ENCODE results near the gene PARD3. TPM values are rescaled to one million over a fixed set of nuclear protein-coding genes. Genes with fewer than 3 reads are reported as not detected.

Gene PARD3
- total RNA-seq, 1 experiment from 2014 or later, result 19.3 TPM

GRCh38 chr10:34224639-34225038 lies 590.5 kb downstream of the PARD3 start:
- DNase-seq (ENCODE audit: low spot score), result no peak

GRCh38 chr10:34223658-34224057 lies 591.4 kb downstream of the PARD3 start:
- no peak for DNase-seq (ENCODE audit: low spot score)

DNA sequence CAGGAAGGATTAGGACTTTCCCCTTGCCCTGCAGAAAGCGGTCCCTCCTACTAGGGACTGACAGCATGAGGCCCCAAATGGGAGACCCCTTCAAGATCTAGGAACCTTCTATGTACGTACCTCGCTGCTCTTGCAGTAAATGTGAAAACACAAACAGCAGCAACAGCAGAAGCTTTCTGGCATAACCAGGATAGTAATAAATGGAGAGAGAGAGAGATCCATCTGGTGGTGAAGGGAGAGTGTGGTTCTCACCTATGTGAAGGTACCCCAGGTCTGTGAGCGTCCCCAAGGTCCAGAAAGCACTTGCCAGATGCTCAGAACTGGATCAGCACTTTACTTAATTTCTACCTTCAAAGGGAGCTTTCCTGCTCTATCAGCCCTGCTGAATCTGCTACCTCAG lies 592.7 kb downstream of the PARD3 start:
- no peak for DNase-seq (ENCODE audit: low spot score)

DNA sequence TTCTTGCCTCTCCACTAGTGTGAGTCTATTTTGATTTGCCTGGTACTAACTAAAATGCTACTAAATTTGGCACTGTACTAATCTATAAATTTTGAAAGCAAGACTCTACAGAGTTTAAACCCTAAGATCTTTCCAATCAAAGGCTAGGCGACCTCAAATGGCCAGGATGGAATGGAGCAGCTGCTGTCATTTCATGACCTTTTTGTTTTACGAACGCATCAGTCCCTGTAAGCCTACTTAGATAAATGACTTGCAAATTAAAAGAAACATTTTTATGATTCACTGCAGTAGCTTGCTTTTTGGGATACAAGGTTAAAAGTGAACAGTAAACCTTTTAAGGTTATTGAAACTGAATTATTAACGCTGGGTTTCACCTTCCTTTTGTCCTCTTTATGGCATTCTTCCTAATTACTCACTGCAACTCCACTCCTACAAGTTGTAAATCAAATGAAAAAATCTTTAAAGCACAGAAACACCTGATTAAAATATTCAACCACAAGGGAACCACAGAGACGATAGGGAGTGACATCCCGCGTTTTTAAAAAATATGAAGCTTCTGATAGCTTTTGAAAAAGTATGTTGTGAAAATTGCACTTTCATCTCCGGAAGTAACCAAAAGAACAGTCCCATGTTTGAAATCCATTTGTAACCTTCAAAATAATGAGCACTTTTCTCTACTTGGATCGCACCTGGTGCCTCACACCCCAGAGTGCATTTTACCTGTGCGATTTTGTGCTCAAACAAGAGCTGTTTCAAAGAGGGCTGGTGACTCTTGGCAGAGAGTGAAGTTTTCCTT lies 595.1 kb downstream of the PARD3 start:
- no peak for DNase-seq (ENCODE audit: low spot score)

DNA sequence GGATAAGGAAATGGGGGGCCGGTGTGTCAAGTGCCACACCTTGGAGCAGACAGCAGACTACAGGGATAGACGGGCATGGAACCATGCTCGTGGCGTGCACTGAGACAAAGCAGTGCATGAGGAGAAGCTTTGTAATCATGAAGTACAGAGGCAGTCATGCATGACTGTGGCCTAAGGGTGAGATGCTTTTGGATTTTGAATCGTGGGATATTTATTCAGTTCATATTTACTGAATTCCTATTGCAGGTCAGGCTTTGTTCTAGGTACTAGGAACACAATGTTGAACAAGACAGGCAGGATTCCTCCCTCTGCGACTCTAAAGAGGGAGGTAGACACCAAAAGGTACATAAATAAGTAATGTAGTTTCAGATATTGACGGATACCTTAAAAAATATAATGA lies 597.6 kb downstream of the PARD3 start:
- no peak for DNase-seq (ENCODE audit: low spot score)

- DNase-seq (ENCODE audit: low spot score), result no peak
These were observed 598.6 kb downstream of the PARD3 start for GRCh38 chr10:34216348-34216945.

- no peak for DNase-seq (ENCODE audit: low spot score)
These were observed 601.3 kb downstream of the PARD3 start for GRCh38 chr10:34213805-34214197.

GRCh38 chr10:34213193-34213804 lies 601.8 kb downstream of the PARD3 start:
- DNase-seq (ENCODE audit: low spot score), result no peak

DNA sequence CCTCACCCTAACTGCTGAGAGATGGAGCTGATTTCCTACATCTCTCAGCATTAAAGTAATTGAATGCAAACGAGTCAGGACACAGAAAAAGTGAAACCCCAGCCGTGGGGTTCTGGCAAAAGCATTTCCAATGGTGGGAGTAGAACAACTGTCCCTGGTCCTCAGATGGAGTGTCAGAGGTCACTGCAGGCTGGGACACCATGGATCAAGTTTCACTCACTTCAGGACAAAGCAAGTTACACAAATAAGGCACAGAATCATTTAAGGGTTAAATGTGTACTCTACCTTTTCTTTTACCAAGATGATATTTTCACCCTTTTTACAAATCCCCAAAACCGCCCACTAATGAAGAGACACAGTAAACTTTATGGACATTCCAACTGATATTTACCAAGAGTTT lies 607.8 kb downstream of the PARD3 start:
- no peak for DNase-seq (ENCODE audit: low spot score)

GRCh38 chr10:34206935-34207268 lies 608.2 kb downstream of the PARD3 start:
- no peak for DNase-seq (ENCODE audit: low spot score)

DNA sequence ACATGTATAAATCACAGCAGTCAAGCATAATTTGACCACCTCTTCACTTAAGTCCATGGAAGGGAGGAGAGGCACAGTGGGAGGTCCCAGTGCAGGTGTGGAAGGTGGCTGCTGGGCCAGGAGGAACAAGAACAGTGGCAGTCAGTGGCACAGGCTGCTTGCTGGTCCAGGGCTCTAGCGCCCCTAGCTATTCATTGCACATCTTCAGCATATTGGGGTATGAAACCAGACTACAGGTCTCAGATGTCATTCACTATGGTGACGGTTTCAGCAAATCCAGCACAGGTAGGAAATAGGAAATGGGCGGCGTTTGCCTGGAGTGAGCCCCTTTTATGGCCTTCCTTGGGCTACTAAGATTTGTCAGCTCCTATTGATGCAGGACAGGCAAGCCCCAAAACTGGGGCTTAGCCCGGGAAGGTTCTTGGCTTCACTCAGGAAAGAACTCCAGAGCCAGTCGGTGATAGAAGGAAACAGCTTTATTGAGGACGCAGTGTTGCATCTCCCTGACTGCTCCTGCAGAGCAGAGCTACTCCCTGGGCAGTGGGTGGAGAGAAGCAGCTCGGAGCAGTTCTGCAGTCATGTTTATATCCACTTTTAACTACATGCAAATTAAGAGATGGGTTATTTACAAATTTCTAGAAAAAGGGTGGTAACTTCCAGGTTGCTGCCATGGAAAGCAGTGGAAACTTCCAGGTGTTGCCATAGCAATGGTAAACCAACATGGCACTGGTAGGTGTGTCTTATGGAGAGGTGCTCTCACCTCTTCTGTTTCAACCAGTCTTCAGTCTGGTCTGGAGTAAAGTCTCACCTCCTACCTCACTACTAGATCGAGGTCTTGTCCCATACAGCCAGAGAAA lies 608.8 kb downstream of the PARD3 start:
- no peak for DNase-seq (ENCODE audit: low spot score)

- no peak for DNase-seq (ENCODE audit: low spot score)
These were observed 609.6 kb downstream of the PARD3 start for GRCh38 chr10:34205452-34205851.

DNA sequence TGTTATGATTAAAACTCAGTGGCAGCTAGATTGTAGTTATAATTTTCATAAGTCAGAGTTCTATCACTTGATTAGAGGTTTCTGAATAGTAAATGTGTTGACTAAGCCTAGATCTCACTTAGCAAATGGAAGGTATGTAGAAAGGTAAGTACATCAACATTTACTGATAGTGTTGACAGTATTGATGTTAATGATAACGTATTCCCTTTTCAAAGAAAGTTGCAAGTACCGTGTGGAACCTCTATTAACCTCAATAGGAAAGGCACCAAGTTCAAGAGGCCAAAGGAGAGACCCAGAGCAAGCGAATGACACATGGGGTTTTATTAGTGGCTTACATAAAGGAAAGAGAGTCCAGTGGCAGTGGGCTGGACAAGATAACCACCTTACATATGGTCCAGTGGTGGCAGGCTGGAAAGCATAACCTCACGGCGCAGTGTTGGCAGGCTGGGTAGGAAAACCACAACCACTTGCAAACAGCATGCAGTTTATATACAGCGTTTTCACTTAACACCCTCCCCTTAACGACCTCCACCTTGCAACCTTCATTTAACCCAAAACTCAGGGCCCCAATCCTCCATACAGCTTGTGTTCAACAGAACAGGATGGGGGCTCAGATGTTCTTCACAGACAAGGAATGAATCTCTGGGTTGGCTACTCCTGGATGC lies 611.0 kb downstream of the PARD3 start:
- no peak for DNase-seq (ENCODE audit: low spot score)

- DNase-seq (ENCODE audit: low spot score), result no peak
These were observed 614.7 kb downstream of the PARD3 start for GRCh38 chr10:34200355-34200901.

DNA sequence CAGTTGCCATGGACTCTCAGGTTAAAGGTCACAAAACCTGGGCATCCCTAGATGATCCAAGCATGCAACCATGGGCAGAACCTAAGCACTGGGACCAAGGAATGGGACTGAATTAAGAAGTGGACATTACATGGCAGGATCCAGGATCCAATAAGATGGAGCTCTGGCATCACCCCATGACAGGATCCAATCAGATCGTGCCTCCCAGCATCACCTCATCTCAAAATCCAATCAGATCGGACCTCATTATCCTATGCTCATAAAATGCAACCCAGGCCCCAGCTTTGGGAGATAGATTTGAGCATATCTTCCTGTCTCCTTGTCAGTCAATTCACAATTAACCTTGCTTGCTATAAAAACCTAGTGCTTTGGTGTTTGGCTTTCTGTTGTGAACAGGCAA lies 616.1 kb downstream of the PARD3 start:
- DNase-seq (ENCODE audit: low spot score), result no peak

DNA sequence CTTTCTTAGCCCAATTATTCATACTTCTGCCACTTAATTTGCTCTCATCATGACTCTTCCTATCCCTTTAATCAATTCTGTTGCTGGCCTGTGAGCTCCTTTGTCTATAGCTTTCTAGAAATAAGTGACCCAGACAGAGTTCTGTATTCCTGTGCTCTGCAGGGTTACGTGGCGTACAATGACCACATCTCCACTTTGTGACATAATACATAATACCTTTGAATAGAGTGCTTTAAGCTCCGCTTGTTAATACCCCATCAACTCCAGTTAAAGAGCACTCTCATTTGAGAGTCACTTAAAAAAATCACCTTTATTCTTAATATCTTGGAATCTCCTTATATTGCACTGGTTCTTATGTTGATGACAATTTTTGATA lies 619.0 kb downstream of the PARD3 start:
- DNase-seq (ENCODE audit: low spot score), result no peak

- no peak for DNase-seq (ENCODE audit: low spot score)
These were observed 619.6 kb downstream of the PARD3 start for GRCh38 chr10:34195364-34196057.

- peak; percentile 4 for DNase-seq (ENCODE audit: low spot score)
These were observed 621.0 kb downstream of the PARD3 start for GRCh38 chr10:34193931-34194626.

- DNase-seq (ENCODE audit: low spot score), result no peak
These were observed 622.5 kb downstream of the PARD3 start for GRCh38 chr10:34192646-34193045.

GRCh38 chr10:34191406-34191805 lies 623.7 kb downstream of the PARD3 start:
- DNase-seq (ENCODE audit: low spot score), result no peak
